H1 (cell line): ENCODE measurements around the gene GRK5. TPM values are rescaled to one million over a fixed set of nuclear protein-coding genes. Genes with fewer than 3 reads are reported as not detected.

ENCODE experiments used
- CHD7 ChIP-seq: fragments of 300-600 bp; sonication (generic); IDR thresholded peaks from 2 replicates; pipeline ENCODE4 v1.7.1; 2012; ENCODE audit warnings: low read length, moderate library complexity, mild to moderate bottlenecking, inconsistent platforms; ENCODE audit not compliant: insufficient replicate concordance
- polyA plus RNA-seq, 7 experiments: library from polyadenylated mRNA; depleted of rRNA in 3 of 7; stranded (reverse) in 5 of 7; unstranded in 2 of 7; fragments of >200 nt in 5 of 7; fragments of 200-250 nt in 2 of 7; gene quantifications; 1 replicate in 5 of 7; 2 replicates in 1 of 7; 4 replicates in 1 of 7; pipeline versions ENCODE4 v1.2.1 to v1.2.3, GENCODE V29; 2011 to 2013; ENCODE audit warnings: missing spikeins in 2 of 7, mixed read lengths in 2 of 7
- total RNA-seq: library from RNA; stranded (reverse); fragmentation: NEBNext Ultra II Directional; extraction: Animal tissue kit (Norgen Biotek cat#: 25700); gene quantifications from 2 replicates; pipeline ENCODE4 v1.2.1, GENCODE V29; 2021

The GRK5 gene
- total and polyA plus RNA-seq, 2 of the 8 experiments (the other 6 are each of a cell fraction or from before 2014, with no cell fraction given) = 0.54 to 2.5 TPM

- TF ChIP-seq CHD7 = no peak
Measured at GRCh38 chr10:119335671-119336353, 128.4 kb downstream of the GRK5 start (continued).
